BLaER1 (cell line): Measurements from ENCODE around the gene KCNK3.

Experiments
- H3K27ac ChIP-seq: shearing (Covaris generic); formaldehyde crosslinking; 2 replicates; pipeline ENCODE4 v1.8.1; 2022
- H3K27me3 ChIP-seq: shearing (Covaris generic); formaldehyde crosslinking; 2 replicates; pipeline ENCODE4 v1.8.1; 2022
- H3K36me3 ChIP-seq: shearing (Covaris generic); formaldehyde crosslinking; 2 replicates; pipeline ENCODE4 v1.8.1; 2022
- H3K4me1 ChIP-seq: shearing (Covaris generic); formaldehyde crosslinking; 2 replicates; pipeline ENCODE4 v1.8.1; 2022
- H3K4me2 ChIP-seq: shearing (Covaris generic); formaldehyde crosslinking; 2 replicates; pipeline ENCODE4 v1.8.1; 2022
- H3K4me3 ChIP-seq: shearing (Covaris generic); formaldehyde crosslinking; 2 replicates; pipeline ENCODE4 v1.8.1; 2022
- H3K9ac ChIP-seq: shearing (Covaris generic); formaldehyde crosslinking; 2 replicates; pipeline ENCODE4 v1.8.1; 2022
- H3K9me3 ChIP-seq: shearing (Covaris generic); formaldehyde crosslinking; 2 replicates; pipeline ENCODE4 v1.8.1; 2022
- H4K20me1 ChIP-seq: shearing (Covaris generic); formaldehyde crosslinking; 2 replicates; pipeline ENCODE4 v1.8.1; 2022
- Cebpa-rat ChIP-seq: shearing (Covaris generic); IDR thresholded peaks from 2 replicates; pipeline ENCODE4 v1.8.1; 2022

Gene KCNK3

DNA sequence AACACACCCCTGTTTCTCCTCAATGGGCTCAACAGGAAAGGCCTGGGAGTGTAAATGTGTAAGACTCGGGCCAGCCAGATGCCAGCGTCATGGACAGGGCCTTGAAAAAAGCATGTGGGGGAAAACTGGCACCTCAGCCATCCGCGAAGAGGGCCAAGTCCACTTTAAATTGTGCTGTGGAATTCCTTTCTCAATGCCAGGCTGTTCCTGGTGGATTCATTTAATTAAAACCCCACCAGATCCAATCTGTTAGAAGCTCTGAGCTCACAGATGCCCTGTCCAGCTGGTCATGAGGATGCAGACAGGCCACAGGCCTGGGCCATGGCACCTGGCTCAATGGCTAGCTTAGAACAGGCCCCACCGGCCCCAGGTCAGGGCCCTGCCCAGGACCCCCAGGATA, 24.8 kb downstream of the KCNK3 start:
- Histone ChIP-seq H3K27me3 (no peaks in the 10 kb centered on the region), H3K9ac (no peak overlapping the region), H4K20me1 (no peaks in the 10 kb centered on the region), H3K4me2 (no peak overlapping the region), H3K4me3 (no peak overlapping the region), H3K4me1 (peaks cover 40% of the 10 kb centered on the region), H3K9me3 (no peaks in the 10 kb centered on the region; the same call in 1 of the 2 replicates), H3K36me3 (no peaks in the 10 kb centered on the region), H3K27ac (no peak overlapping the region)
- TF ChIP-seq Cebpa-rat, result no peak

DNA sequence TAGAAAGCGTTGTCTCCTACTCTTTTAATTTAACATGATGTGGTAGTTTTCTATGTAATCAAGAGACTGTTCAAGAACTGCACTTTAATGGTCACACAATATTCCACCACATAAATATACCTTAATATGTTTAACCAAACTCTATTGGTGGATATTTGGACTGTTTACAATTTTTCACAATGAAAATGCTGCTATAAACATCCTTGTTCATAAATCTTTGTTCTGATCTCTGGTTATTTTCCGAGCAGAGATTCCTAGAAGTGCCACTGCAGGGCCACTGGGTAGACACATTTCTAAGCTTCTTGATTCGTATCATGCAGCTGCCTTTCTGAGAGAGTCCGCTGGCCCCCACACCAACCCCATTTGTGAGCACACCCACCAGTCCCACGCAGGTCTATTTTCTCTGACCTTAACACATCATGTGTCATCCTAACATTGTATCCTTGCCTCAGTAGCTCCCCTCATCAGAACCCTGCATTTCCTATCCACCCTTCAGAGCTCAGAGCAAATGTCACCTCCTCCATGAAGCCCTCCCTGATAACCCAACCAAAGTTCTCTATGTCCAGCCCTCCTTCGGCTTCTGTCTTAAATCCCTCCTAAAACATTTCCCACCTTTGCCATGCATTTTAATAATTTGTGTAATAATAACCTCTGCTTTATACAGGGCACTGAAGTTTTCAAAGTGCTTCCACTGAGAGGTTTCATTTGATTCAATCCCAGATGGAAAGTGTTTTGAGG, 26.6 kb downstream of the KCNK3 start:
- Histone ChIP-seq H3K9me3 (no peaks in the 10 kb centered on the region; the same call in 1 of the 2 replicates), H3K27ac (no peak overlapping the region), H3K27me3 (no peaks in the 10 kb centered on the region), H3K4me2 (0 out of 2 replicates have a peak overlapping the region, but pooled peaks have one; percentile 90), H3K4me1 (peaks cover 31% of the 10 kb centered on the region), H3K9ac (no peak overlapping the region), H4K20me1 (no peaks in the 10 kb centered on the region), H3K36me3 (no peaks in the 10 kb centered on the region), H3K4me3 (no peak overlapping the region)
- TF ChIP-seq Cebpa-rat, result no peak

DNA sequence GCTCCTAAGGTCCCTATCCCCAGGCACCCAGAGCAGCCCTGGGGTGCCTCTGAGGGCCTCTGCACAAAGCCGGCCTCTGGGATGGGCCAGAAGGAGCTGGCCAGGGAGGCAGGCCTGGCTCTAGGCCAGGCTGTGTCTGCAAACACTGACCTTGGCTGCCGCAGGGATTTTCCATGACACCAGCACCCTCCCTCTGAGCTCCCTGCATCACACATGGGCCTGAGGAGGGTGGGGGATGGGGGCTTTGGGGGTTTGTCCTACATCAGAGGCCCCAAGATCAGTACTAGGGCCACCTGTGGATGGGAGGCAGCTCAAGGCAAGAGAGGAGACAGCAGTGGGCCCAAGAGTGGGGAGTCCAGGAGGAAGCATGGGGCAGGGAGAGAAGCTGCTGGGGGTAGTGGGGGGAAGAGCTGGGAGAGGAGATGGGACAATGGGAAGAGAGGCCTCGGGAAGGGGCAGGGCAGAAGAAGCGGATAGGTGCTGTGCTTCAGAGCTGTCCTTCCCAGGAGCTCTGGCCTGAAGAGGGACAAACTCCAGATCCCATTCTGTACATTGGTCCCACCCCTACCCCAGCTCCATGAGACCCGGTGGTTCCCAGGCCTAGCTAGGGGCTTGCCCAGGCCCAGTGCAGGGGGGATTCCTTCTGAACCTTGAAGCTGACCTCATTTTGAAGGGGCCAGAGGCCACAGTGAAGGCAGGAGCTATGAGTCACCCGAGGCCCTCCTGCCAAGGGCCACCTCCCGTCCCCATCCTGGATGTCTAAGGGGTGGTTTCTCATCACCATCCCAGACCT, 28.0 kb downstream of the KCNK3 start:
- Histone ChIP-seq H3K4me1 (peaks cover 28% of the 10 kb centered on the region), H3K36me3 (no peaks in the 10 kb centered on the region), H4K20me1 (no peaks in the 10 kb centered on the region), H3K27me3 (no peaks in the 10 kb centered on the region), H3K9me3 (no peaks in the 10 kb centered on the region; the same call in 1 of the 2 replicates), H3K9ac (peak overlapping the region; percentile 59; the same call in 1 of the 2 replicates), H3K27ac (peak overlapping the region; percentile 78), H3K4me3 (no peak overlapping the region), H3K4me2 (peak overlapping the region; percentile 90)
- no peak for TF ChIP-seq Cebpa-rat

DNA sequence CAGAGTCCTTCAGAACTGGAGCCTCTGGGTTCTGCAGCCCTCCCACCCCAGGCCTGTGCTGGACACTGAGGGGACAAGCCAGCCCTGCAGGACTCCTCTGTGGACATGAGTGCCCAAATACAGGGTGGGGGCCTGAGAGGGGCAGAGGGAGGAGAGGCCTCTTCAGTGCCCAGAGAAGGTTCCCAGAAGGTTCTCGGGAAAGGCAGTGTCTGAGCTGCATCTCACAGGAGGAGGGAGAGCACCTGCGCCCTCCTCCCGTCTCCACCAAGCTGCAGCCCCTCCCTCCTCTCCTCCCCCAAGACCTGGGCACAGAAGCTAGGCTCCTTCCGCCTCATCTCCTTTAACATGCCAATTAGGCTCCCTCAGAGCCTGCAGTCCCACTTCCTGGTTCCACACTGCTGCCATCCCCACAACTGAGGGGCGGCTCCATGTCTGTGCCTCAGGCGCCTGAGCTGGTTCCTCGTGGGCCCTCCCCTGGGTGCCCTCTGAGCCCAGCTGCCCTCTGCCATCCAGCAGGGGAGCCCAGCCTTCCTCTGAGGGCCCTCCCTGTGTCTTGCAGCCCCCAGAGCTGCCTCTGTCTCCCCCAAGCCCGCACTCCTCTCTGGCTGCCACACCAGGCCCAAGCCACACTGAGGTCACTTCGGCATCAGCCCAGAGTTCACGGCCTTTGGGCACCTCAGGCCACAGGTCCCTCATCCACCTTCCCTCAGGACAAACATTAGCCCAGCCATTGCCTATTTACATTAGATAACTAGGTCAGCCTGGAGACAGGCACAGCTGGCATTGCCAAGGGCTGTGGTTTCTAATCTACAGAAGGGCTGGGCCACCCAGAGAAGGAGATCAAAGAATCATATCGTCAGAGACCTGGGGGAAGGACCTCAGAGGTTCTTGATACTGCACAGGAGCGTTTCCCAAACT, 28.9 kb downstream of the KCNK3 start:
- Histone ChIP-seq H3K9me3 (no peaks in the 10 kb centered on the region; the same call in 1 of the 2 replicates), H3K27me3 (no peaks in the 10 kb centered on the region), H3K4me2 (peak overlapping the region; percentile 90), H3K9ac (peak overlapping the region; percentile 59; the same call in 1 of the 2 replicates), H3K36me3 (no peaks in the 10 kb centered on the region), H3K4me3 (no peak overlapping the region), H3K4me1 (peaks cover 28% of the 10 kb centered on the region), H3K27ac (peak overlapping the region; percentile 78), H4K20me1 (no peaks in the 10 kb centered on the region)
- no peak for TF ChIP-seq Cebpa-rat

DNA sequence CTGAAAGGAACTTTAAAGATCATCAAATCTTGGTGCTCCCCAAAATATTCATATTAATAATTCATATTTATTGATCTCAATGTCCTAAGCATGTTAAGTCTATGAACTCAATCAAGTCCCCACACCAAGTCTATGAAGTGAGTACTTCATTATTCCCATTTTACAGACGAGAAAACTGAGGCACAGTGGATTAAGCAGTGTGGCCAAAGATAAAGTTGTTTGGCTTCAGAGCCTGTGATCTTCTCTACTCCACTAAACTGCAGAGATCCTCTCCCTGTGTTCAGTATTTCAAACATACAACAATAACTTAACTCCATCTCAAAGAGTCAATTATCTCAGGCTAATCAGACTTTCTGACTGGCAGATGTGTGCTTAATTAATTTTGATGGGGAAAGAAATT, 29.8 kb downstream of the KCNK3 start:
- Histone ChIP-seq H3K27me3 (no peaks in the 10 kb centered on the region), H3K4me3 (no peak overlapping the region), H3K27ac (no peak overlapping the region; the same call in 1 of the 2 replicates), H3K9me3 (no peaks in the 10 kb centered on the region), H4K20me1 (no peaks in the 10 kb centered on the region), H3K36me3 (no peaks in the 10 kb centered on the region), H3K4me1 (peaks cover 28% of the 10 kb centered on the region), H3K9ac (no peak overlapping the region), H3K4me2 (peak overlapping the region; percentile 90; the same call in 1 of the 2 replicates)
- no peak for TF ChIP-seq Cebpa-rat

DNA sequence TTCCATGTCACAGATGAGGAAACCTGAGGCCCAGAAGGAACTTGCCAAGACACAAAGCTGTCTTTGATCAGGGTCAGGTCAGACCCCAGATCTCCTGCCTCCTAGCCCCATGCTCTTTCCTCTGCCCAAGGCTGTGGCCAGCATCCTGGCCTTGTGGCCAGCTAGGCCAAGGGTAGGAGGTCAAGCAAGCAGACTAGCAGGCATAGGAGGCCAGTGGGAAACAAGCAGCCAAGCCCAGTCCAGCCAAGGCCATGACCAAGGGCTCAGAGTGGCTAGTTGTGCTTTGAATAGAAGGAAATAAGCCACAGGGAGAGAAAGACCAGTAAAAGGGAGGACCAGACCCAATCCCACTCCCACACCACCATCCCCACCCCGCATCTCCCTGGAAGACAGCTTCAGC, 30.4 kb downstream of the KCNK3 start:
- Histone ChIP-seq H3K36me3 (no peaks in the 10 kb centered on the region), H3K4me2 (no peak overlapping the region), H3K4me3 (no peak overlapping the region), H3K9me3 (no peaks in the 10 kb centered on the region), H3K27ac (0 out of 2 replicates have a peak overlapping the region, but pooled peaks have one; percentile 18), H3K4me1 (peaks cover 28% of the 10 kb centered on the region), H4K20me1 (no peaks in the 10 kb centered on the region), H3K9ac (no peak overlapping the region), H3K27me3 (0 out of 2 replicates have a peak, but pooled peaks cover under 1% of the 10 kb centered on the region)
- TF ChIP-seq Cebpa-rat, result no peak

DNA sequence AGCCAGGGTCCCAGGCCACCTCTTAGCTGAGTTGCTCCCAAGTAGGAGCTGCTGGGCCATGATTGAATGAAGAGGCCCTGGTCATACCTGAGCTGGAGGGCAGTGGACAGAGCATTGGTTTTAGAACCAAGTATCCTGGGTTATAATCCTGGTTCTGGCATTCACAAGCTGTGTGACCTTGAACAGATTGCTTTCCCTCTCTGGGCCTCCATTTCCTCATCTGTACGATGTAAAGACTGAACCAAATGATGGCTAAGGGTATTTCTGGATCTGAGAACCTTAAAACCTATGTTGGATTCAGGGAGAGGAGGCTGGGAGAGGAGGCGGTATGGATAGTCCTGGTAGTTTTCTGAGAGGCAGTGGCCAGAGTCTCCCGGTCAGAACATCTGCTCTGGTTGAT, 31.0 kb downstream of the KCNK3 start:
- H3K27ac ChIP-seq, result peak overlapping the region; percentile 44; the same call in 1 of the 2 replicates

DNA sequence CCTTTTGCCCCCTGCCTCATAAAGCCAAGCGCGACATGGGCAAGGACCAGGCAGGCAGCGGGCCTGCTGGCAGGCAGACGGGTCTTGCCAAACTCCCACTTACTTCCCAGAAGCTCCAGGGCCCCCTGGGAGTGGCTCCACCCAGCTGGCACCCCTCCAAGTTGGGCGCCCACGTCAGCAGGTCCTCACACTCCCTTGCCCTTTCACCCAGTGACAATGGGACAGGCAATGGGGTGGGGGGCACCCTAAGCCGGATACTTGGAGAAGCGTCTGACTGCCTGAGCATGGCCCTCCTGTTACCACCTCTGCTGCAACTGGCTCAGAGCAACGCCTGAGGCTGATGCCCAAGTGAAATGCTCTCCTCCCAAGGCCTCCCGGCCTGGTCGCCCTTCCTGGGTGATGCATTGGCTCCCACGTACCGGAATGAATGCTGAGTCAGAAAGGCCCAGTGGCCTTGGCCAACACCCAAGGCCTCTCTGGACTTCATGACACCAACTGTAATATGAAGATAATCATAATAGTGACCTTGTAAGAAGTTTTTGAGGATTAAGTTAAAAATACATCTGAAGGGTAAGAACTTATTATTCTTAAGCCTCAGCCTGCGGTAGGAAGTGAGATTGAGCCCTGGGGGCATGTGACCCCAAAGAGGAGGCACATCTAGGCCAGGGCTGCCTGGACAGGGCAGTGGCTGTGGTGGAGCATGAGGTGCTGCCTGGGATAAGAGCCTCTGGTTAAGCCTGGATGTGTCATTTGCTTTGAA, 31.6 kb downstream of the KCNK3 start:
- Histone ChIP-seq H4K20me1 (no peaks in the 10 kb centered on the region), H3K4me3 (no peak overlapping the region), H3K4me1 (peaks cover 28% of the 10 kb centered on the region), H3K36me3 (no peaks in the 10 kb centered on the region), H3K27me3 (0 out of 2 replicates have a peak, but pooled peaks cover 5% of the 10 kb centered on the region), H3K27ac (peak overlapping the region; percentile 44), H3K4me2 (no peak overlapping the region), H3K9ac (no peak overlapping the region), H3K9me3 (no peaks in the 10 kb centered on the region)
- no peak for TF ChIP-seq Cebpa-rat

More for the DNA sequence above, 31.0 kb downstream of the KCNK3 start:
- 0 out of 2 replicates have a peak, but pooled peaks cover 5% of the 10 kb centered on the region for H3K27me3 ChIP-seq
- no peak for TF ChIP-seq Cebpa-rat
- H3K4me2 ChIP-seq, result no peak overlapping the region
- no peaks in the 10 kb centered on the region for H3K36me3 ChIP-seq
- no peaks in the 10 kb centered on the region for H3K9me3 ChIP-seq
- H3K4me3 ChIP-seq, result no peak overlapping the region
- H3K4me1 ChIP-seq, result peaks cover 28% of the 10 kb centered on the region
- H3K9ac ChIP-seq, result no peak overlapping the region
- H4K20me1 ChIP-seq, result no peaks in the 10 kb centered on the region
